C1 segment of cervical spinal cord (tissue), 14 donors: ENCODE data around the gene OR13D1.
"Not testable (repeated sequence)": the region's sequence is repeated elsewhere in the genome, so short reads cannot be mapped to it uniquely, and the experiment has no call there.

Source experiments
- DNase-seq, 14 donors: peaks; one replicate each; lab custom pipeline; 2025; lab: John Stamatoyannopoulos, UW

OR13D1 gene, protein sequence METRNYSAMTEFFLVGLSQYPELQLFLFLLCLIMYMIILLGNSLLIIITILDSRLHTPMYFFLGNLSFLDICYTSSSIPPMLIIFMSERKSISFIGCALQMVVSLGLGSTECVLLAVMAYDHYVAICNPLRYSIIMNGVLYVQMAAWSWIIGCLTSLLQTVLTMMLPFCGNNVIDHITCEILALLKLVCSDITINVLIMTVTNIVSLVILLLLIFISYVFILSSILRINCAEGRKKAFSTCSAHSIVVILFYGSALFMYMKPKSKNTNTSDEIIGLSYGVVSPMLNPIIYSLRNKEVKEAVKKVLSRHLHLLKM

DNA sequence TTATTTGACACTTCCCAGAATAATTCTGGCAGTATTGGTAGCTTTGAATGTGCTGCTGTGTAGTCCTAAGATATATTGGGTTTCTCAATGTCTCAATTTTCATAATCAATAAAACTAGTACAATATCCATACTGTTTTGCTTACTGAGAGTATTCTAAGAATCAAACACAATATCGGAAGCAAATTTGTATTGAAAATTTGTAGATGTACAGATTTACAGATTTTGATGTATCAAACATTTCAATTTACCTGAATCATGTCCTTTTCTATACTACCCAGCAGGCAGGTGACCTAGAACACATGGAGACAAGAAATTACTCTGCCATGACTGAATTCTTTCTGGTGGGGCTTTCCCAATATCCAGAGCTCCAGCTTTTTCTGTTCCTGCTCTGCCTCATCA lies at the start of gene OR13D1:
OR13D1 (plus strand) TSS at position 301 of the 400 bp plus-strand sequence; CDS start at position 301, 0 bp downstream.
- no peak for DNase-seq

- no peak for DNase-seq
Observed at GRCh38 chr9:104658496-104659195, 35.7 kb upstream of the OR13D1 start.

GRCh38 chr9:104675611-104676010 lies 18.7 kb upstream of the OR13D1 start:
- no peak for DNase-seq

- no peak for DNase-seq
Observed at GRCh38 chr9:104682642-104683041, 11.7 kb upstream of the OR13D1 start.

- no peak for DNase-seq
Observed at GRCh38 chr9:104686081-104686480, 8.2 kb upstream of the OR13D1 start.

DNA sequence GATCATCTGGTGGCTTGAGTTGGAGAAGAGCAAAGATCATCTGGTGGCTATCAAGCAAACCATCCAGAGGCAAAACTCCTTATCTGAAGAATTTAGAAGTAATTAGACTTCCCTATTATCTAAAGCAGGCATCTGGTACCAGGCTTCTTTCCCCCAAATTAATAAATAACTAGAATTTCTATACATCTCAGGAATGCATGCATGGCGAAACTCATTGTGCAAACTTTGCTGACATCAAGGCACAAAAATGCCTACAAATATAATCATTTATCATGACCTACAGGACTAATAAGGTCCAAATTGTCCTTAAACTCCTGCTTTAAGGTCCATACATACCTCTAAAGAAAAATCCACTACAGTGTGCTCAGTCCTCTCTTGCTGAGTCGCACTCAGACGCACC lies 6.0 kb downstream of the OR13D1 start:
- DNase-seq, result no peak

GRCh38 chr9:104708737-104709136 lies 14.4 kb downstream of the OR13D1 start:
- DNase-seq, result not testable (repeated sequence)

GRCh38 chr9:104711604-104712003 lies 17.3 kb downstream of the OR13D1 start:
- no peak for DNase-seq

GRCh38 chr9:104725014-104725413 lies 30.7 kb downstream of the OR13D1 start:
- DNase-seq, result no peak

GRCh38 chr9:104738452-104738851 lies 44.1 kb downstream of the OR13D1 start:
- DNase-seq, result no peak

- DNase-seq, result no peak
Observed at GRCh38 chr9:104740621-104741020, 46.3 kb downstream of the OR13D1 start.

- DNase-seq, result peak in 3 of 14 donors; percentile 5 to 46 (median 11)
Observed at GRCh38 chr9:104743376-104743985, 49.2 kb downstream of the OR13D1 start.
